ENCODE results near the gene CLDN2. TPM values are rescaled to one million over a fixed set of nuclear protein-coding genes. Genes with fewer than 3 reads are reported as not detected.

CLDN2 gene
- total and polyA plus RNA-seq, 2 of the 13 experiments (the other 11 are each of a cell fraction or from before 2014, with no cell fraction given), result 1.3 to 1.5 TPM

DNA sequence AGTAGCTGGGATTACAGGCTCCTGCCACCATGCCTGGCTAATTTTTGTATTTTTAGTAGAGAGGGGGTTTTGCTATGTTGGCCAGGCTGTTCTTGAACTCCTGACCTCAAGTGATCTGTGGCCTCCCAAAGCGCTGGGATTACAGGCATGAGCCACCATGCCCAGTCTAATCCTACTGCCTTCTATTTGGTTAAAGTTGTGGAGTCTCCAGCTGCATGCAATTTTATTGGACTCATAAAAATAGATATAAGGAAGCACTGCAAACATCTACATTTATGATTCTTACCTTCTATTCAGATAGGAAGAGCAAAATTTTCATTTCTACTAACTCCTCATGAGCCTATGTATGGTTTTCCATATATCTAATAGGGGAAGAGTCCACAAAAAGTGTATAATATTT is 30.7 kb upstream of the CLDN2 start:
- Histone ChIP-seq H3K79me2 (ENCODE audit: insufficient read depth, low read length) (no peaks in the 10 kb centered on the region), H3K9me3 (ENCODE audit: low read length) (no peaks in the 10 kb centered on the region), H3K4me1 (ENCODE audit: insufficient read depth, low read length) (peaks cover under 1% of the 10 kb centered on the region; the same call in 1 of the 2 replicates), H3K4me2 (ENCODE audit: low read depth, low read length) (no peak overlapping the region), H3K9ac (ENCODE audit: insufficient read depth, low read depth, low read length) (no peak overlapping the region), H2AFZ (ENCODE audit: low read length) (no peak overlapping the region), H3K36me3 (replicated peaks in 1 of 2; ENCODE audit: control insufficient read depth in 1 of 2, insufficient read depth in 2 of 2, low read length in 2 of 2) (no peaks in the 10 kb centered on the region), H4K20me1 (ENCODE audit: insufficient read depth, low read length) (no peaks in the 10 kb centered on the region), H3K27me3 (ENCODE audit: control insufficient read depth in 1 of 2, insufficient read depth in 2 of 2, low read length in 2 of 2) (no peaks in the 10 kb centered on the region), H3K4me3 (replicated peaks in 1 of 3; ENCODE audit: insufficient read depth in 1 of 3, low read depth in 2 of 3, low read length in 3 of 3) (no peak overlapping the region), H3K27ac (ENCODE audit: extremely low read length, insufficient read depth, low read length) (no peak overlapping the region)
- ChIA-PET CTCF (ENCODE audit: low intra/inter-chr PET ratio, low total read pairs) (no interaction called here), POLR2A (no interaction called here)
- in situ Hi-C loops (cut with HindIII; ENCODE audit: extremely low pct_ligation_motif_present, low pct_unique_long_range_greater_than_20kb) (no loop called here), intact Hi-C loops (cut with micrococcal nuclease; ENCODE audit: unreplicated experiment) (no loop called here)
- no TSS peak for BruUV-seq (replicated peaks)
- FAIRE-seq (no peak), DNase-seq (ENCODE audit: low spot score) (no peak), ATAC-seq (no peak)
- TF ChIP-seq, protein P1, sequence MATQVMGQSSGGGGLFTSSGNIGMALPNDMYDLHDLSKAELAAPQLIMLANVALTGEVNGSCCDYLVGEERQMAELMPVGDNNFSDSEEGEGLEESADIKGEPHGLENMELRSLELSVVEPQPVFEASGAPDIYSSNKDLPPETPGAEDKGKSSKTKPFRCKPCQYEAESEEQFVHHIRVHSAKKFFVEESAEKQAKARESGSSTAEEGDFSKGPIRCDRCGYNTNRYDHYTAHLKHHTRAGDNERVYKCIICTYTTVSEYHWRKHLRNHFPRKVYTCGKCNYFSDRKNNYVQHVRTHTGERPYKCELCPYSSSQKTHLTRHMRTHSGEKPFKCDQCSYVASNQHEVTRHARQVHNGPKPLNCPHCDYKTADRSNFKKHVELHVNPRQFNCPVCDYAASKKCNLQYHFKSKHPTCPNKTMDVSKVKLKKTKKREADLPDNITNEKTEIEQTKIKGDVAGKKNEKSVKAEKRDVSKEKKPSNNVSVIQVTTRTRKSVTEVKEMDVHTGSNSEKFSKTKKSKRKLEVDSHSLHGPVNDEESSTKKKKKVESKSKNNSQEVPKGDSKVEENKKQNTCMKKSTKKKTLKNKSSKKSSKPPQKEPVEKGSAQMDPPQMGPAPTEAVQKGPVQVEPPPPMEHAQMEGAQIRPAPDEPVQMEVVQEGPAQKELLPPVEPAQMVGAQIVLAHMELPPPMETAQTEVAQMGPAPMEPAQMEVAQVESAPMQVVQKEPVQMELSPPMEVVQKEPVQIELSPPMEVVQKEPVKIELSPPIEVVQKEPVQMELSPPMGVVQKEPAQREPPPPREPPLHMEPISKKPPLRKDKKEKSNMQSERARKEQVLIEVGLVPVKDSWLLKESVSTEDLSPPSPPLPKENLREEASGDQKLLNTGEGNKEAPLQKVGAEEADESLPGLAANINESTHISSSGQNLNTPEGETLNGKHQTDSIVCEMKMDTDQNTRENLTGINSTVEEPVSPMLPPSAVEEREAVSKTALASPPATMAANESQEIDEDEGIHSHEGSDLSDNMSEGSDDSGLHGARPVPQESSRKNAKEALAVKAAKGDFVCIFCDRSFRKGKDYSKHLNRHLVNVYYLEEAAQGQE (IDR thresholded peaks at IDR 0.05; ENCODE audit: borderline replicate concordance in 1 of 2, low read depth in 1 of 2, low read length in 2 of 2), result no peak
- TF ChIP-seq ZNF670 (CRISPR knock-in tag; IDR thresholded peaks at IDR 0.05; ENCODE audit: borderline replicate concordance), result no peak
- 83% methylated on average over 1 of the region's 1 CpG for WGBS (ENCODE audit: low lambda C conversion rate)

DNA sequence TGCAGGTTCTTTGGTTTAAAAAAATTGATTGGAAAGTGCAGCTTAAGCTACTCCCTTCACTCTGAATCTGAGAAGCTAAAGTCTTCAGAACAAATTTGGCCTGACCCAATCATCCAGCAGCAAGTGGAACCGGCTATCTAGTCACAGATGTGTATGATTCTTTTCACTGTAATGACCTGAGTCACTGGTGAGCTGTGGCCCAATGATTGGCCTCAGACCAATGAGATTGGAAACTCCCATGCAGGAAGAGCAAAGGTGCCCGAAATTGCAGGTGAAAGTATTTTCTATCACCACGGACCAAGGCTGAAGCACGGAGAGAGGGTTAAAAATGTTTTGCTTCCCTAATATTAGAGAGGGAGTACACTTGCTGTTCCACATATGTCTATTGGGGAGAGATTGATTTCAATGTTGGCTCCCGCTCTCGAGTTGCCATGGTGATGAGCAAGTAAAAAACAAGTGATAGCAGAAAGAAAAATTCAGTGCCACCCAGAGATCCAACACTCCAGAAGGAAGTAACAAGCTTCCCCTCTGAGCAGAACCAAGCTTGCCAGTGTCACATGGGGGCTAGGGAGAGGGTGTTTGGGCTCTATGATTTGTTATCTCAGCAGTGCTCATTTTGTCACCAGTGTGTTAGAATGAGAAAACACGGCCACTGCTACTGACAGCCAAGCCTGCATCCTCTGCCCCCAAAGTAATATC is 28.3 kb upstream of the CLDN2 start:
- no peak overlapping the region for H2AFZ ChIP-seq (ENCODE audit: low read length)
- WGBS (ENCODE audit: low lambda C conversion rate), result 84% methylated on average over 3 of the region's 7 CpGs

More for the DNA sequence above, 28.3 kb upstream of the CLDN2 start:
- Histone ChIP-seq H3K9me3 (ENCODE audit: low read length) (no peaks in the 10 kb centered on the region), H3K9ac (ENCODE audit: insufficient read depth, low read depth, low read length) (no peak overlapping the region), H3K27ac (ENCODE audit: extremely low read length, insufficient read depth, low read length) (no peak overlapping the region), H3K79me2 (ENCODE audit: insufficient read depth, low read length) (no peaks in the 10 kb centered on the region), H3K4me2 (ENCODE audit: low read depth, low read length) (no peak overlapping the region), H3K4me3 (replicated peaks in 1 of 3; ENCODE audit: insufficient read depth in 1 of 3, low read depth in 2 of 3, low read length in 3 of 3) (no peak overlapping the region), H3K27me3 (ENCODE audit: control insufficient read depth in 1 of 2, insufficient read depth in 2 of 2, low read length in 2 of 2) (no peaks in the 10 kb centered on the region), H3K36me3 (replicated peaks in 1 of 2; ENCODE audit: control insufficient read depth in 1 of 2, insufficient read depth in 2 of 2, low read length in 2 of 2) (no peaks in the 10 kb centered on the region), H3K4me1 (ENCODE audit: insufficient read depth, low read length) (peaks cover 19% of the 10 kb centered on the region), H4K20me1 (ENCODE audit: insufficient read depth, low read length) (no peaks in the 10 kb centered on the region)
- ChIA-PET CTCF (ENCODE audit: low intra/inter-chr PET ratio, low total read pairs) (no interaction called here), POLR2A (no interaction called here)
- in situ Hi-C loops (cut with HindIII; ENCODE audit: extremely low pct_ligation_motif_present, low pct_unique_long_range_greater_than_20kb), result no loop called here
- DNase-seq (ENCODE audit: low spot score), result no peak
- intact Hi-C loops (cut with micrococcal nuclease; ENCODE audit: unreplicated experiment), result no loop called here
- ATAC-seq, result no peak
- TF ChIP-seq ZNF841 (CRISPR knock-in tag; IDR thresholded peaks at IDR 0.05; ENCODE audit: borderline replicate concordance) (no peak), ZNF615 (CRISPR knock-in tag; IDR thresholded peaks at IDR 0.05; ENCODE audit: borderline replicate concordance) (no peak), AHR (CRISPR knock-in tag; IDR thresholded peaks at IDR 0.05) (no peak), ZFP37 (CRISPR knock-in tag; IDR thresholded peaks at IDR 0.05; ENCODE audit: borderline replicate concordance) (no peak), HMGA1 (CRISPR knock-in tag; conservative IDR thresholded peaks at IDR 0.05) (no peak), PITX1 (CRISPR knock-in tag; IDR thresholded peaks at IDR 0.05) (no peak), GZF1 (CRISPR knock-in tag; IDR thresholded peaks at IDR 0.05) (no peak), KLF6 (CRISPR knock-in tag; IDR thresholded peaks at IDR 0.05) (no peak), JARID2 (CRISPR knock-in tag; IDR thresholded peaks at IDR 0.05; ENCODE audit: insufficient replicate concordance) (no peak), ZBTB8A (CRISPR knock-in tag; IDR thresholded peaks at IDR 0.05; ENCODE audit: borderline replicate concordance, low read depth) (no peak), ZEB1 (IDR thresholded peaks at IDR 0.05; ENCODE audit: insufficient replicate concordance, low read depth) (no peak)
- TF ChIP-seq, protein P2, sequence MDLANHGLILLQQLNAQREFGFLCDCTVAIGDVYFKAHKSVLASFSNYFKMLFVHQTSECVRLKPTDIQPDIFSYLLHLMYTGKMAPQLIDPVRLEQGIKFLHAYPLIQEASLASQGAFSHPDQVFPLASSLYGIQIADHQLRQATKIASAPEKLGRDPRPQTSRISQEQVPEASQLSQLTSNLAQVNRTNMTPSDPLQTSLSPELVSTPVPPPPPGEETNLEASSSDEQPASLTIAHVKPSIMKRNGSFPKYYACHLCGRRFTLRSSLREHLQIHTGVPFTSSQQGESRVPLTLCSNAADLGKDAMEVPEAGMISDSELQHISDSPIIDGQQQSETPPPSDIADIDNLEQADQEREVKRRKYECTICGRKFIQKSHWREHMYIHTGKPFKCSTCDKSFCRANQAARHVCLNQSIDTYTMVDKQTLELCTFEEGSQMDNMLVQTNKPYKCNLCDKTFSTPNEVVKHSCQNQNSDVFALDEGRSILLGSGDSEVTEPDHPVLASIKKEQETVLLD (CRISPR knock-in tag; IDR thresholded peaks at IDR 0.05; ENCODE audit: low read depth), result no peak
- BruUV-seq (replicated peaks), result no TSS peak
- FAIRE-seq, result no peak

All from HepG2 (cell line).